ENCODE data around the gene CBR3.

Gene CBR3

GRCh38 chr21:36184545-36184944 is 49.7 kb downstream of the CBR3 start:
- DNase-seq (ENCODE audit: low read depth), result no peak

DNA sequence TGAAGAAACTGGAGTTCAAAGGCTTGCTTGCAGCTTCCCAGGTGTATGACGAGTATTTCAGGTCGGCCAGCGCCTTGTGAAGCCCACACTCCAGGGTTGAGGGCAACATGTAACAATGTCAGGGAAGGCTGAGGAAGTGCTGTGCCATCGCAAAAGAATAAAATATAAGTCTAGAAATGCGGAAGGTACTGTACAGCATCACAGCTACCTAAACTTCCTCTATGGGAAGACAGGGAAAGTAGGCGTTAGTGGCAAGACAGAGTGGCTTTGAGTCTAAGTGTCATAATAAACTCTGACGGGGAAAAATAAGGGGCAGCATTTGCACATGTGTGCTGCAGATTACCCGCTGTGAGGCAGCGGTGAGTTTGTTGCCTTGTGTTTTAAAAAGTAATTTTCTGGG is 50.6 kb downstream of the CBR3 start:
- no peak for DNase-seq (ENCODE audit: low read depth)

DNA sequence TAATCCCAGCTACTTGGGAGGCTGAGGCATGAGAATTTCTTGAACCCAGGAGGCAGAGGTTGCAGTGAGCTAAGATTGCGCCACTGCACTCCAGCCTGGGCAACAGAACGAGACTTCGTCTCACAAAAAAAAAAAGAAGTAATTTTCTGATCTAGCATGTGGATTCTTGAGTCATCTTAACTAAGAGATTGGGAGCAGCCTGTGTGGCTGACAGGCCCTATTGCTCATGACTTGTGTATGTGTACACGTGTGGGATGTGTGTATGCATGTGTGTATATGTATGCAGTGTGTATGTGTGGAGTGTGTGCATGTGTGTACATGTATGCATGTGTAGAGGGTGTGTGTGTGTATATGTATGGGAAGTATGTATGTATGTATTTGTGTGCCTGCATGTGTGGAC is 51.2 kb downstream of the CBR3 start:
- DNase-seq (ENCODE audit: low read depth), result no peak

DNA sequence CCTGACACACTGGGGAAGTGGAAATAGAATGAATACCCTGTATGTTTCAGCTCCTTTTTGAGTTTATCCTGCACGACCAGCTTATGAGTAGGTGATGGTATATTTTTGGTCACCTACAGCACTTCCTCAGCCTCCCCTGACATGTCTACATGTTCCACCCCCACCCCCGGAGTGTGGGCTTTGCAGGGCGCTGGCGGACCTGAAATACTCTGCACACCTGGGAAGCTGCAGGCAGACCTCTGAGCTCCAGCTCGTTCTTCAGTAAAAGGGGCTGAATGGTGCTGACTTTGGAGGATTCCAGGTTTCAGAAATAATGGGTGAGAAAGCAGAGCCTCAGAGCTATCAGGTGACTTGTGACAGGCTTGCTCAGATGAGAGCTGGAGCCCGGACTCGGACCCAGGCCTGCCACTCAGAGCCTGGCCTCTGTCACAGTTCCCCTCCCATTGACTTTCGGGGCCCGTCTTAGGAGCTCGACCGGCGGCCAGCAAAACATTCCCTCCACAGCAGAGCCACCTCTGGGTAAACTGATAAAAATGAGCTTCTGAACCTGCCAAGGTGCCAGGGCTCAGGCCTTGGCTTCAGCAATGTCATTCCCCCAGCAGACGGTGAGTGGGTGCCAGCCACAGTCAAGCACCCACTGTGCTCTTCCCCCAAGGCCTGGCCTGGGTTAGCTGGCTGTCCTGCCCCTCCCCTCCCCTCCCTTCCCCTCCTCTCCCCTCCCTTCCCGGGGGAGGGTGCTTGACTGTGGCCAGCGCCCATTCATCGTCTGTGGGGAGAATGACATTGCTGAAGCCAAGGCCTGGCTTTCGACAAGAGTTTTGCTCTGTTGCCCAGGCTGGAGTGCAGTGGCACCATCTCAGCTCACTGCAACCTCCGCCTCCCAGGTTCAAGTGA is 51.9 kb downstream of the CBR3 start:
- DNase-seq (ENCODE audit: low read depth), result no peak

GRCh38 chr21:36188081-36188681 is 53.3 kb downstream of the CBR3 start:
- no peak for DNase-seq (ENCODE audit: low read depth)

- no peak for DNase-seq (ENCODE audit: low read depth)
Measured at GRCh38 chr21:36188937-36189336, 54.1 kb downstream of the CBR3 start.

DNA sequence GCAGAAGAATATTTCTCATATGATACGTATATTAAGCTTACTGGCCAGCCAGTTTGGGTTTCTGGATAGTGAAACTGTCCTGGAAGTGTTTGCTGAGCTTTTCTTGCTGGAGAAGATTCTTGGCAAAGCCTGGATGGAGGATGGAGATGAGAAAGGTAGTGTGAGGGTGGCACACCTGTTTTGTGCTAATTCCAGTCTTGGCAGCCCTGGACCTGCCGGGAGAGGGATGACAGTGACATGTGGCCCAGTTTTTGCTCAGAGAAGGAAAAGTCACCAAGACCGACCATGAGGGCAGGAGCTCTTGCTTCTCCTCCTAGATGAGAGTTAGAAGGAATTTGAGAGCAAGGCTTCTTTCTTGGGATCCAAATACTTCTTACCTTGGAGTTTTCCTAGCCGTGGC is 55.9 kb downstream of the CBR3 start:
- no peak for DNase-seq (ENCODE audit: low read depth)

- DNase-seq (ENCODE audit: low read depth), result no peak
Measured at GRCh38 chr21:36193200-36193599, 58.3 kb downstream of the CBR3 start.

GRCh38 chr21:36194024-36194423 is 59.1 kb downstream of the CBR3 start:
- DNase-seq (ENCODE audit: low read depth), result no peak

GRCh38 chr21:36195613-36196012 is 60.7 kb downstream of the CBR3 start:
- no peak for DNase-seq (ENCODE audit: low read depth)

Data from CMK (cell line).